ENCODE data around the gene NACA.
"Not testable (repeated sequence)": the region's sequence is repeated elsewhere in the genome, so short reads cannot be mapped to it uniquely, and the experiment has no call there.

NACA gene

GRCh38 chr12:56724972-56725722 is at the start of gene NACA:
Gene NACA, minus strand, starts transcription at chr12:56725299. Its CDS starts 778 bp downstream, at chr12:56724521.
- ATAC-seq = peak; percentile 95 to 96

GRCh38 chr12:56773113-56773512 is 48.0 kb upstream of the NACA start:
- no peak for ATAC-seq

GRCh38 chr12:56772625-56773024 is 47.5 kb upstream of the NACA start:
- no peak for ATAC-seq

- ATAC-seq = no peak
Observed at GRCh38 chr12:56769868-56770267, 44.8 kb upstream of the NACA start.

GRCh38 chr12:56768424-56768823 is 43.3 kb upstream of the NACA start:
- no peak for ATAC-seq

GRCh38 chr12:56766535-56766934 is 41.4 kb upstream of the NACA start:
- no peak for ATAC-seq

GRCh38 chr12:56763753-56764657 is 38.9 kb upstream of the NACA start:
- no peak for ATAC-seq

GRCh38 chr12:56761812-56762211 is 36.7 kb upstream of the NACA start:
- no peak for ATAC-seq

GRCh38 chr12:56760460-56760859 is 35.4 kb upstream of the NACA start:
- ATAC-seq = no peak

GRCh38 chr12:56759263-56759908 is 34.3 kb upstream of the NACA start:
- no peak for ATAC-seq

- no peak for ATAC-seq
Observed at GRCh38 chr12:56758728-56759262, 33.7 kb upstream of the NACA start.

- ATAC-seq = not testable (repeated sequence)
Observed at GRCh38 chr12:56757971-56758370, 32.9 kb upstream of the NACA start.

- no peak for ATAC-seq
Observed at GRCh38 chr12:56753566-56753965, 28.5 kb upstream of the NACA start.

GRCh38 chr12:56751712-56752598 is 26.9 kb upstream of the NACA start, which contains the start of gene PRIM1:
Gene PRIM1, minus strand, starts transcription at chr12:56752323. Its CDS starts 25 bp downstream, at chr12:56752298.
- ATAC-seq = peak; percentile 90 to 91

GRCh38 chr12:56750596-56750995 is 25.5 kb upstream of the NACA start:
- not testable (repeated sequence) for ATAC-seq

GRCh38 chr12:56749853-56750252 is 24.8 kb upstream of the NACA start:
- no peak for ATAC-seq

- no peak for ATAC-seq
Observed at GRCh38 chr12:56749359-56749758, 24.3 kb upstream of the NACA start.

- no peak for ATAC-seq
Observed at GRCh38 chr12:56728139-56728861, 3.2 kb upstream of the NACA start.

- not testable (repeated sequence) for ATAC-seq
Observed at GRCh38 chr12:56726196-56726675, 1.1 kb upstream of the NACA start.

- no peak for ATAC-seq
Observed at GRCh38 chr12:56725723-56726102, 614 bp upstream of the NACA start.

GRCh38 chr12:56724701-56724971 is 463 bp downstream of the NACA start:
- ATAC-seq = no peak
